GM19240 (cell line): ENCODE results near the gene PFKFB1.
"Not testable (repeated sequence)": the region's sequence is repeated elsewhere in the genome, so short reads cannot be mapped to it uniquely, and the experiment has no call there.

Experiments
- DNase-seq: peaks from one replicate; pipeline ENCODE4 v3.0.0; 2011; ENCODE audit warnings: low spot score; ENCODE audit not compliant: insufficient read length

PFKFB1 gene

GRCh38 chrX:54992911-54993622 is 921 bp downstream of the PFKFB1 start:
- DNase-seq: no peak

- no peak for DNase-seq
Measured at GRCh38 chrX:54991706-54992105, 2.3 kb downstream of the PFKFB1 start.

- not testable (repeated sequence) for DNase-seq
Measured at GRCh38 chrX:54983306-54983705, 10.7 kb downstream of the PFKFB1 start.

- DNase-seq: no peak
Measured at GRCh38 chrX:54980334-54980733, 13.7 kb downstream of the PFKFB1 start.

- no peak for DNase-seq
Measured at GRCh38 chrX:54979432-54979831, 14.6 kb downstream of the PFKFB1 start.

- DNase-seq: no peak
Measured at GRCh38 chrX:54978448-54978847, 15.5 kb downstream of the PFKFB1 start.

GRCh38 chrX:54977387-54977786 is 16.6 kb downstream of the PFKFB1 start:
- DNase-seq: no peak

- DNase-seq: no peak
Measured at GRCh38 chrX:54964766-54965497, 29.1 kb downstream of the PFKFB1 start.

GRCh38 chrX:54961750-54962149 is 32.2 kb downstream of the PFKFB1 start:
- DNase-seq: no peak

- DNase-seq: no peak
Measured at GRCh38 chrX:54950730-54951375, 43.1 kb downstream of the PFKFB1 start.

- no peak for DNase-seq
Measured at GRCh38 chrX:54945224-54945623, 48.8 kb downstream of the PFKFB1 start.

GRCh38 chrX:54944816-54945215 is 49.2 kb downstream of the PFKFB1 start:
- DNase-seq: no peak

- no peak for DNase-seq
Measured at GRCh38 chrX:54937416-54937815, 56.6 kb downstream of the PFKFB1 start.

- no peak for DNase-seq
Measured at GRCh38 chrX:54935306-54935705, 58.7 kb downstream of the PFKFB1 start.

- no peak for DNase-seq
Measured at GRCh38 chrX:54934890-54935289, 59.1 kb downstream of the PFKFB1 start.

- no peak for DNase-seq
Measured at GRCh38 chrX:54934058-54934457, 59.9 kb downstream of the PFKFB1 start.

GRCh38 chrX:54933150-54933826 is 60.7 kb downstream of the PFKFB1 start:
- no peak for DNase-seq

GRCh38 chrX:54931107-54931506 is 62.9 kb downstream of the PFKFB1 start:
- DNase-seq: no peak

GRCh38 chrX:54930291-54931049 is 63.5 kb downstream of the PFKFB1 start:
- no peak for DNase-seq

GRCh38 chrX:54928876-54929275 is 65.1 kb downstream of the PFKFB1 start:
- DNase-seq: no peak

- DNase-seq: no peak
Measured at GRCh38 chrX:54926978-54927377, 67.0 kb downstream of the PFKFB1 start.
